GM11168 (cell line): ENCODE measurements around the gene BRIP1.
"Not testable (repeated sequence)": the region's sequence is repeated elsewhere in the genome, so short reads cannot be mapped to it uniquely, and the experiment has no call there.

Experiments used
- in situ Hi-C: fragments of 300-500 bp; cut with MboI; formaldehyde crosslinking; loops from one replicate; pipeline ENCODE4 v1.12.0; 2022; ENCODE audit warnings: low sequenced_read_pairs; ENCODE audit not compliant: unreplicated experiment

Gene BRIP1

GRCh38 chr17:61774087-61774486 is 89.2 kb downstream of the BRIP1 start:
- in situ Hi-C loops = not testable (repeated sequence)

GRCh38 chr17:61770752-61771533 is 92.4 kb downstream of the BRIP1 start:
- in situ Hi-C loops = no loop called here

GRCh38 chr17:61770043-61770442 is 93.3 kb downstream of the BRIP1 start:
- in situ Hi-C loops = no loop called here

GRCh38 chr17:61768405-61768804 is 94.9 kb downstream of the BRIP1 start:
- in situ Hi-C loops = no loop called here

GRCh38 chr17:61766520-61766919 is 96.8 kb downstream of the BRIP1 start:
- in situ Hi-C loops = no loop called here

- in situ Hi-C loops = no loop called here
Observed at GRCh38 chr17:61764846-61765245, 98.5 kb downstream of the BRIP1 start.

GRCh38 chr17:61761827-61762226 is 101.5 kb downstream of the BRIP1 start:
- in situ Hi-C loops = no loop called here

- in situ Hi-C loops = no loop called here
Observed at GRCh38 chr17:61759362-61759761, 104.0 kb downstream of the BRIP1 start.

- in situ Hi-C loops = no loop called here
Observed at GRCh38 chr17:61758430-61758829, 104.9 kb downstream of the BRIP1 start.

- in situ Hi-C loops = no loop called here
Observed at GRCh38 chr17:61757168-61757567, 106.2 kb downstream of the BRIP1 start.

GRCh38 chr17:61756561-61756960 is 106.8 kb downstream of the BRIP1 start:
- in situ Hi-C loops = no loop called here

- in situ Hi-C loops = no loop called here
Observed at GRCh38 chr17:61755668-61756067, 107.7 kb downstream of the BRIP1 start.

- in situ Hi-C loops = no loop called here
Observed at GRCh38 chr17:61755078-61755477, 108.2 kb downstream of the BRIP1 start.

GRCh38 chr17:61754124-61754523 is 109.2 kb downstream of the BRIP1 start:
- in situ Hi-C loops = no loop called here

- in situ Hi-C loops = no loop called here
Observed at GRCh38 chr17:61753696-61754095, 109.6 kb downstream of the BRIP1 start.

- in situ Hi-C loops = no loop called here
Observed at GRCh38 chr17:61750656-61751055, 112.7 kb downstream of the BRIP1 start.

- in situ Hi-C loops = no loop called here
Observed at GRCh38 chr17:61749823-61750404, 113.4 kb downstream of the BRIP1 start.

GRCh38 chr17:61746248-61746985 is 116.9 kb downstream of the BRIP1 start:
- in situ Hi-C loops = no loop called here

GRCh38 chr17:61744804-61745203 is 118.5 kb downstream of the BRIP1 start:
- in situ Hi-C loops = no loop called here

- in situ Hi-C loops = no loop called here
Observed at GRCh38 chr17:61744252-61744651, 119.1 kb downstream of the BRIP1 start.

GRCh38 chr17:61743766-61744165 is 119.6 kb downstream of the BRIP1 start:
- in situ Hi-C loops = no loop called here
